NB4 (cell line): ENCODE data around the gene FOSB.

ENCODE experiments used
- DNase-seq: peaks from one replicate; pipeline ENCODE4 v3.0.0; 2010; ENCODE audit warnings: low read depth
- H3K4me3 ChIP-seq: one replicate; pipeline ENCODE4 v1.5.1; 2011; ENCODE audit warnings: mild to moderate bottlenecking, low read depth, low read length, moderate library complexity
- MYC ChIP-seq: IDR thresholded peaks from 2 replicates; pipeline ENCODE4 v1.6.1; 2011; ENCODE audit warnings: low read depth, low read length
- POLR2A ChIP-seq: IDR thresholded peaks from 2 replicates; pipeline ENCODE4 v1.6.1; 2011; ENCODE audit warnings: mild to moderate bottlenecking; ENCODE audit not compliant: insufficient read length; ENCODE audit errors: extremely low read depth
- TF ChIP-seq, protein P1 (sequence below): IDR thresholded peaks from one replicate; pipeline ENCODE4 v1.5.1; 2012; ENCODE audit warnings: low read depth, low read length
- TF ChIP-seq, protein P2 (sequence below): IDR thresholded peaks from 2 replicates; pipeline ENCODE4 v1.6.1; 2011; ENCODE audit warnings: low read depth, low read length

FOSB gene

DNA sequence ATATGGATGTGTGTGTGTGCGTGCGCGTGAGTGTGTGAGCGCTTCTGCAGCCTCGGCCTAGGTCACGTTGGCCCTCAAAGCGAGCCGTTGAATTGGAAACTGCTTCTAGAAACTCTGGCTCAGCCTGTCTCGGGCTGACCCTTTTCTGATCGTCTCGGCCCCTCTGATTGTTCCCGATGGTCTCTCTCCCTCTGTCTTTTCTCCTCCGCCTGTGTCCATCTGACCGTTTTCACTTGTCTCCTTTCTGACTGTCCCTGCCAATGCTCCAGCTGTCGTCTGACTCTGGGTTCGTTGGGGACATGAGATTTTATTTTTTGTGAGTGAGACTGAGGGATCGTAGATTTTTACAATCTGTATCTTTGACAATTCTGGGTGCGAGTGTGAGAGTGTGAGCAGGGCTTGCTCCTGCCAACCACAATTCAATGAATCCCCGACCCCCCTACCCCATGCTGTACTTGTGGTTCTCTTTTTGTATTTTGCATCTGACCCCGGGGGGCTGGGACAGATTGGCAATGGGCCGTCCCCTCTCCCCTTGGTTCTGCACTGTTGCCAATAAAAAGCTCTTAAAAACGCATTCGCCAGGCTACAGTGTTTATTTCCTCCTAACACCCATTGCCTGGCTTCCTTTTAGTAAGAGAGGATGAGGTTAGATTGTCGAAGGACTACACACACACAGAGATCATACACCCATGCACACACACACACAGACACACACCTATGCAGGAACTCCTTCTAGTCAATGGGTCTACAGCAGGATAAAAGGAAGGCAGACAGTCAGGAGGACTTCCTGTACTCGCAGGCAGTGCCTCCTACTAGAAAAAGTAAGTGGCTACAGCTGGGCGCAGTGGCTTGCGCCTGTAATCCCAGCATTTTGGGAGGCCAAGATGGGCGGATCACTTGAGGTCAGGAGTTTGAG is 7.1 kb downstream of the FOSB start:
- DNase-seq: no peak
- H3K4me3 ChIP-seq: no peak overlapping the region
- TF ChIP-seq, protein P1, sequence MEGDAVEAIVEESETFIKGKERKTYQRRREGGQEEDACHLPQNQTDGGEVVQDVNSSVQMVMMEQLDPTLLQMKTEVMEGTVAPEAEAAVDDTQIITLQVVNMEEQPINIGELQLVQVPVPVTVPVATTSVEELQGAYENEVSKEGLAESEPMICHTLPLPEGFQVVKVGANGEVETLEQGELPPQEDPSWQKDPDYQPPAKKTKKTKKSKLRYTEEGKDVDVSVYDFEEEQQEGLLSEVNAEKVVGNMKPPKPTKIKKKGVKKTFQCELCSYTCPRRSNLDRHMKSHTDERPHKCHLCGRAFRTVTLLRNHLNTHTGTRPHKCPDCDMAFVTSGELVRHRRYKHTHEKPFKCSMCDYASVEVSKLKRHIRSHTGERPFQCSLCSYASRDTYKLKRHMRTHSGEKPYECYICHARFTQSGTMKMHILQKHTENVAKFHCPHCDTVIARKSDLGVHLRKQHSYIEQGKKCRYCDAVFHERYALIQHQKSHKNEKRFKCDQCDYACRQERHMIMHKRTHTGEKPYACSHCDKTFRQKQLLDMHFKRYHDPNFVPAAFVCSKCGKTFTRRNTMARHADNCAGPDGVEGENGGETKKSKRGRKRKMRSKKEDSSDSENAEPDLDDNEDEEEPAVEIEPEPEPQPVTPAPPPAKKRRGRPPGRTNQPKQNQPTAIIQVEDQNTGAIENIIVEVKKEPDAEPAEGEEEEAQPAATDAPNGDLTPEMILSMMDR: no peak
- TF ChIP-seq, protein P2, sequence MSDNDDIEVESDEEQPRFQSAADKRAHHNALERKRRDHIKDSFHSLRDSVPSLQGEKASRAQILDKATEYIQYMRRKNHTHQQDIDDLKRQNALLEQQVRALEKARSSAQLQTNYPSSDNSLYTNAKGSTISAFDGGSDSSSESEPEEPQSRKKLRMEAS: no peak
- no peak for TF ChIP-seq MYC

DNA sequence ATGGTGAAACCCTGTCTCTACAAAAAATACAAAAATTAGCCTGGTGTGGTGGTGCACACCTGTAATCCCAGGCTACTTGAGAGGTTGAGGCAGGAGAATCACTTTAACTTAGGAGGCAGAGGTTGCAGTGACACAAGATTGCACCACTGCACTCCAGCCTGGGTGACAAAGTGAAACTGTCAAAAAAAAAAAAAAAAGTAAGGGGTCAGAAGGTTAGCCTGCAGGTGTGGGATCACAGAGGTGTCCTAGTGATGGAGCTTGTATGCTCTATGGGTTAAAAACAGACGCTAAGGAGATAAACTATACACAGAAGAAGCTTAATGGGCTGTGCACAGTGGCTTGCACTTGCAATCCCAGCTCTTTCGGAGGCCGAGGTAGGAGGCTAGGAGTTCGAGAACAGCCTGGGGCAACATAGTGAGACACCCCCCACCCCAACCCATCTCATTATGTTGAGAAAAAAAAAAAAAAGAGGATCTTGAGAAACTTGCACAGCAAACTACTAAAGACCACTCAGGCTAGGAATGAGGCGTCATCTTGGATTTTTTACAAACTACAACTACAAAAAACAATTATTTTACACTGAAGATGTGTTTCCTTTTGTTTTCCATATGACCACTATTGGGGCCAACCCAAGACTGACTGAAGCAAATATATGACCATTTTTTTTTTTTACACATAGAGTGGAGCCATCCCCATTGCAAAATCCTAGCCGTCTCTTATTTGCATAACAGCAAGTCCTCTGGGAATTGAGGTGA is 7.9 kb downstream of the FOSB start:
- no peak for TF ChIP-seq POLR2A
- no peak for TF ChIP-seq MYC
- TF ChIP-seq, protein P2: no peak
- TF ChIP-seq, protein P1: no peak
- DNase-seq: no peak
- no peak overlapping the region for H3K4me3 ChIP-seq

DNA sequence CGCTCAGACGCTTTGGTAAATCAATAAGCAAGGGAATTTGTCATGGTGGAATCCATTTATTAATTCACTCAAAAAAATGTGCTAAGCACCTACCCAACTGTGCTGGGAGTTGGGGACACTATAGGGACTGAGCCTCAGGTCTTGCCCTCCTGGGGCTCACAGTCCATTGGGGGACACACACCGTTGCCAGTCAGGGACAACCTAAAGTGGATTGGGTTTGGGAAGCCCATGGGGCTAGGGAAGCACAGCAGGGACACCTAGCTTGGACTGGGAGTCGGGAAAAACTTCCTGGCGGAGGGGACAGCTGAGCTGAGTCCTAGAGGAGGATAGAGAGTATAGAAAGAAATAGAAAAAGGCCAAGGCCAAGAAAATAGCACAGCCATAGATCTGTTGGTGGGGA is 8.5 kb downstream of the FOSB start:
- no peak overlapping the region for H3K4me3 ChIP-seq
- TF ChIP-seq POLR2A (no peak), MYC (no peak)
- TF ChIP-seq, protein P2: no peak

DNA sequence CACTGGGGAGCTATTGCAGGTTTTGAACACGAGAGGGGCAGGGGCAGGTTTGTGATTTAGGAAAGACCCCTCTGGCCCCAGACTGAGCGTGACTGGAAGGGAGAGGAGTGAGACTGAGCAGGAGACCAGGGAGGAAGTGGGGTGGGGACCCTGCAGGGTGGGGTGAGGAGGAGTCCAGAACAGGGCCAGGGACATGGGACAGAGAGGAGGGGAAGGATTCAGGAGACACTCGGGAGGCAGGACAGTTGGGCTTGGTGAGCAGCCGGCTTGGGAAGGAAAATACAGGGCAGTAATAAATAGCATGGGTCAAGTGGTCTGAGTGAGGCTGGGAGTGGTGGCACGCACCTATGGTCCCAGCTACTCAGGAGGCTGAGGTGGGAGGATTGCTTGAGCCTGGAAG is 9.4 kb downstream of the FOSB start:
- DNase-seq: no peak
- no peak overlapping the region for H3K4me3 ChIP-seq
- TF ChIP-seq POLR2A (no peak), MYC (no peak)
- TF ChIP-seq, protein P1: no peak
- TF ChIP-seq, protein P2: no peak

More for the DNA sequence above, 8.5 kb downstream of the FOSB start:
- no peak for DNase-seq

DNA sequence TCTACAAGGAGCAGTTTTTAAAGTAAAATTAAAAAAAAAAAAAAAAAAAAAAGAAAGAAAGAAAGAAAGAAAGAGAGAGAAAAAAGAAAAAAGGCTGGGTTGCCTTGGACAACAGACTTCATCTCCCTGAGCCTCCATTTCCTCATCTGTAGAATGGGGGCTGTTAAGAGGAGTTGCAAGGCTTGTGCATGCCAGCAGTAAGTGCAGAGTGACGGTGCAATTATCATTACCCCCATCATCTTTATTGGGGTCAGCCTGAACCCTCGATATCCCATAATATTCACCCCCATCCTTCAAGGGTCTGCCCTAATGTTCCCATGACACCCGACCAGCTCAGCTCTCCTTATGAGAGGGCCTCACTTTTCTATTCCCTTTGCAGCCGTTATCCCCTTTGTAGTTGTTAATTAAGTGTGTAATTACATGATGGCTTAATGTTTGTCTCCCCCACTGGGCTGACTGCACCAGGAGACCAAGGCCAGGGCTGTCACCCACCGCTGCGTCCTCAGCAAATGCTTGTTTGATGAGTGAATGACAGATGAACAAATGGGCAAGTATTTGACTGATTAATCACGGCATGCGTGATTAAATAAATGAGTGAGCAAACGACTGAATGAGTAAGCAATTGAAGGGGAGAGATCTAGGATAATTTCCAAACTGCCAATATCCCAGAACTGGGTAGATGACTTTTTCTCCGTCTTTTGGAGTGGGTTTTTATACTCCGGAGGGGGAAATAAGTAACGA is 10.1 kb downstream of the FOSB start:
- peak; percentile 7 for DNase-seq
- H3K4me3 ChIP-seq: peak overlapping the region; percentile 69
- no peak for TF ChIP-seq MYC
- no peak for TF ChIP-seq POLR2A

DNA sequence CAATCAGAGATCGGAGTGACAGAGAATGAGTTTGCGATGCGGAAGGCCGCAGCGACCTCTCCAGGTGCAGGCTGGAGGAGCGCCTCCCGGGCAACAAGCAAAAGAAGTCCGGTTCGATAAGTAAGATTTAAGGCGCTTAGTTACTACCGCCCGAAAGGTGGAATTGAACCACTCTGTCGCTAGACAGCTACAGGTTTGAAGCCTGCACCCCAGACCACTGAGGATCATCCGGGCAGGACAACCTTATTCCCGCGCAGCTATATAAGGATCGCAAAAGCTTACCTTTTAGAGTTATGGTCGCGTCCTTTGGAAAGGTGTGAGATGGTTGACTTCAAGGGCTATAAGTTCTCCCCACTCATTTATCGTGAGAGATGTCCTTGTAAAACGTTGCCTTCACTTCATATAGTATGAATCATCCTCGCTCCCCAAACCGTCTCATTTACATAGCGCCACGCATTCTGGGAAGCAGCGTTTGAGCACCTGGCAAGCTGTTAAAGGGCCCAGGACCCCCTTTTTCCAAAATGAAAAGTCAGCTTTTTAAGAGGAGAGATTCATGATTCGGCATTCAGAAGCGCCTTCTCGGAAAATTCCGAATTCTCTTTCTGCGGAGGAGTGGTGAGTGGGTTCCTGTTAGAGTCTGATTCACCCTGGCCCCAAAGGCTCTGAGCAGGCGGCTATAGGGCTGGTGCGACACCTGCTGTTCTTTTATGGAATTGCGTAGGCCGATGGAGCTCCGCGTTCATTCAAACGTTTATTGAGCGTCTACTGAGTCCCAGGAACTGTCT is 10.8 kb downstream of the FOSB start:
- DNase-seq: peak; percentile 89
- H3K4me3 ChIP-seq: peak overlapping the region; percentile 69
- TF ChIP-seq POLR2A (no peak), MYC (peak; percentile 13; the same call in 1 of the 2 replicates)
- TF ChIP-seq, protein P1: peak; percentile 68
- TF ChIP-seq, protein P2: 0 out of 2 replicates have a peak, but pooled peaks have one; percentile 8
